PC-9 (cell line): Measurements from ENCODE around the gene GAK. TPM values are rescaled to one million over a fixed set of nuclear protein-coding genes. Genes with fewer than 3 reads are reported as not detected.

Experiments used
- BruUV-seq: library from RNA; stranded (reverse); fragments of 400-500 nt; replicated peaks from 2 replicates; lab custom pipeline; 2021; lab: Mats Ljungman, UMichigan
- CTCF ChIA-PET: fragments of 300-600 bp; sonication (Branson Sonifier 250); formaldehyde crosslinking; loops from one replicate; lab custom pipeline; 2022; ENCODE audit warnings: antibody characterized with exemption; lab: Charles Lee
- POLR2A ChIA-PET: fragments of 300-600 bp; sonication (Branson Sonifier 250); formaldehyde crosslinking; loops from one replicate; lab custom pipeline; 2022; ENCODE audit warnings: antibody characterized with exemption; ENCODE audit not compliant: unreplicated experiment; lab: Charles Lee
- DNase-seq, 2 experiments: peaks; one replicate each; pipeline versions ENCODE4 v3.0.0 to v3.0.0-alpha.2; 2015 to 2022; ENCODE audit warnings: mixed read lengths in 1 of 2
- H2AFZ ChIP-seq: fragments of 200-600 bp; sonication (generic); 2 replicates; pipeline ENCODE4 v1.8.1; 2017; ENCODE audit warnings: antibody characterized with exemption
- H3F3A ChIP-seq: fragments of 200-600 bp; sonication (generic); 2 replicates; pipeline ENCODE4 v1.8.1; 2017; ENCODE audit warnings: antibody characterized with exemption, mild to moderate bottlenecking, low read depth; ENCODE audit not compliant: insufficient read depth
- H3K27ac ChIP-seq: fragments of 200-600 bp; sonication (generic); 2 replicates; pipeline ENCODE4 v1.6.1; 2016; ENCODE audit warnings: mixed run types
- H3K27me3 ChIP-seq: fragments of 200-600 bp; sonication (generic); 2 replicates; pipeline ENCODE4 v1.6.1; 2016; ENCODE audit warnings: low read depth, mixed run types; ENCODE audit not compliant: insufficient read depth
- H3K36me3 ChIP-seq: fragments of 200-600 bp; sonication (generic); 2 replicates; pipeline ENCODE4 v1.6.1; 2016; ENCODE audit warnings: low read depth, mixed run types
- H3K4me1 ChIP-seq: fragments of 200-600 bp; sonication (generic); replicated peaks from 2 replicates; pipeline ENCODE4 v1.6.1; 2016; ENCODE audit warnings: mixed run types; ENCODE audit not compliant: insufficient read depth
- H3K4me2 ChIP-seq: fragments of 200-600 bp; sonication (generic); 2 replicates; pipeline ENCODE4 v1.6.1; 2017; ENCODE audit warnings: mixed run types
- H3K4me3 ChIP-seq: fragments of 200-600 bp; sonication (generic); 2 replicates; pipeline ENCODE4 v1.6.1; 2016; ENCODE audit warnings: mixed run types
- H3K79me2 ChIP-seq: fragments of 200-600 bp; sonication (generic); 2 replicates; pipeline ENCODE4 v1.6.1; 2017; ENCODE audit warnings: low read depth, mixed run types
- H3K9me2 ChIP-seq: fragments of 200-600 bp; sonication (generic); 2 replicates; pipeline ENCODE4 v1.8.1; 2017; ENCODE audit warnings: mild to moderate bottlenecking; ENCODE audit not compliant: insufficient read depth
- H3K9me3 ChIP-seq: fragments of 200-600 bp; sonication (generic); 2 replicates; pipeline ENCODE4 v1.8.1; 2016; ENCODE audit warnings: low read depth; ENCODE audit not compliant: insufficient read depth
- H4K20me1 ChIP-seq: fragments of 200-600 bp; sonication (generic); 2 replicates; pipeline ENCODE4 v1.8.1; 2017; ENCODE audit not compliant: insufficient read depth
- EZH2 ChIP-seq: fragments of 200-600 bp; sonication (generic); IDR thresholded peaks from 2 replicates; pipeline ENCODE4 v1.8.0; 2017; ENCODE audit warnings: antibody characterized with exemption, low read depth
- intact Hi-C: fragments of 100-400 bp; cut with micrococcal nuclease; formaldehyde crosslinking; loops from one replicate; pipeline ENCODE4 v1.10.0; 2022; ENCODE audit not compliant: unreplicated experiment
- total RNA-seq: library from RNA; stranded (reverse); gene quantifications from 2 replicates; pipeline ENCODE4 v1.2.3, GENCODE V29; 2021
- TF ChIP-seq, protein P1 (sequence below): fragments of 200-600 bp; sonication (generic); conservative IDR thresholded peaks from 2 replicates; pipeline ENCODE4 v1.6.1; 2017; ENCODE audit warnings: mixed run types, antibody characterized with exemption, mild to moderate bottlenecking, moderate library complexity

GAK gene
- total RNA-seq, 1 experiment from 2014 or later, result 114 TPM

DNA sequence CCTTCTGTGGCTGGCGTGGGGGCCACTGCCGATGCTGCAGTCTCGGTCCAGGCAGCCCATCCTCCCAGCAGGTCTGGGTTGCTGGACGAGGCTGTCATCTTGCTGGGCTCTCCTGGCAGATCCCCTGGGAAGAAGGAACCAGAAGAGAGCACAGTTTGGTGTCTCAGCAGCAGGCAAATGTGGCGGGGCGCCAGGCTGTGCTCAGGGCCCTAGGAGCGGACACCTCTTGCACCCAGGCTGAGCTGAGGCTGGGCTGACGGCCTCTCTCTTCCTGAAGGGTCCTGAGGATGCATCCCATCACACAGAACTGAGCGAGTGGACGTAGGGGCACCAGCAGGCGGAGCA is 67.0 kb downstream of the GAK start:
- H3K36me3 ChIP-seq, result peaks cover 8% of the 10 kb centered on the region; the same call in 1 of the 2 replicates
- no peaks in the 10 kb centered on the region for H3K4me1 ChIP-seq
- H3K27ac ChIP-seq, result no peak overlapping the region
- POLR2A ChIA-PET, result no interaction called here
- no peak for DNase-seq
- no peak overlapping the region for H3K4me2 ChIP-seq
- intact Hi-C loops, result no loop called here
- no peaks in the 10 kb centered on the region for H3K9me2 ChIP-seq
- H3K4me3 ChIP-seq, result no peak overlapping the region
- no peak overlapping the region for H2AFZ ChIP-seq
- H3F3A ChIP-seq, result peaks cover 5% of the 10 kb centered on the region; the same call in 1 of the 2 replicates
- BruUV-seq, result no TSS peak
- CTCF ChIA-PET, result no interaction called here
- H3K79me2 ChIP-seq, result no peaks in the 10 kb centered on the region
- H3K27me3 ChIP-seq, result no peaks in the 10 kb centered on the region
- TF ChIP-seq, protein P1, sequence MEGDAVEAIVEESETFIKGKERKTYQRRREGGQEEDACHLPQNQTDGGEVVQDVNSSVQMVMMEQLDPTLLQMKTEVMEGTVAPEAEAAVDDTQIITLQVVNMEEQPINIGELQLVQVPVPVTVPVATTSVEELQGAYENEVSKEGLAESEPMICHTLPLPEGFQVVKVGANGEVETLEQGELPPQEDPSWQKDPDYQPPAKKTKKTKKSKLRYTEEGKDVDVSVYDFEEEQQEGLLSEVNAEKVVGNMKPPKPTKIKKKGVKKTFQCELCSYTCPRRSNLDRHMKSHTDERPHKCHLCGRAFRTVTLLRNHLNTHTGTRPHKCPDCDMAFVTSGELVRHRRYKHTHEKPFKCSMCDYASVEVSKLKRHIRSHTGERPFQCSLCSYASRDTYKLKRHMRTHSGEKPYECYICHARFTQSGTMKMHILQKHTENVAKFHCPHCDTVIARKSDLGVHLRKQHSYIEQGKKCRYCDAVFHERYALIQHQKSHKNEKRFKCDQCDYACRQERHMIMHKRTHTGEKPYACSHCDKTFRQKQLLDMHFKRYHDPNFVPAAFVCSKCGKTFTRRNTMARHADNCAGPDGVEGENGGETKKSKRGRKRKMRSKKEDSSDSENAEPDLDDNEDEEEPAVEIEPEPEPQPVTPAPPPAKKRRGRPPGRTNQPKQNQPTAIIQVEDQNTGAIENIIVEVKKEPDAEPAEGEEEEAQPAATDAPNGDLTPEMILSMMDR, result no peak
- TF ChIP-seq EZH2, result no peak
- no peaks in the 10 kb centered on the region for H3K9me3 ChIP-seq
- H4K20me1 ChIP-seq, result no peaks in the 10 kb centered on the region; the same call in 1 of the 2 replicates

DNA sequence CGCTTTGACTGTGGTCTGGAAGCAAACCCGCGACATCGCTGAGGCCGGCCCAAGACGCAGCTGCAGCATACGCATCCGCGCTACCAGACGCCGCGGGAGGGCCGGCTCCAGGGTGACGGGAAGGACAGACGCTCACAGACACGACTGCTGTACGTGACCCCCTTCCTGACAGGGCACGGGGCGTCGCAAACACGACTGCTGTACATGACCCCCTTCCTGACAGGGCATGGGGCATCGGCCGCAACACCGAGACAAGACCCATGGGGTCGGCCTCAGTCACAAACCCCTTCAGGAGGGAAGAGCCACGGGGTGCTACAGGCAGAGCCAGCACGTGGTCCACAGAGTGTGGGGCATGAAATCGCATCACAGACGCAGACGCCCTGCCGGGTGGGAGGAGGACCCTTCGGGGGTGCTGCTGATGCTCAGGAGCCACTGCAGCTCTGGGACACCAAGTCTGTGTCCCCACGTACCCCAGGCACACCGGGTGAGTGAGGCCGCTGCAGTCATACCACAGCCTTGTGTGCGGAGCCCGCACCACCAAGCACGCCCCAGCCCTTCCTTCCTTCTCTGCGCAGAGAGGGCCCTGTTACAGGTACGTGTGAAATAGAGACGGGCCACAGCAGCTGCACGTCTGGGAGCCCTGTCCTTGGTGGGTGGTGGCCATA is 67.5 kb downstream of the GAK start:
- Histone ChIP-seq H3K79me2 (no peaks in the 10 kb centered on the region), H3K9me2 (no peaks in the 10 kb centered on the region), H3K4me1 (no peaks in the 10 kb centered on the region), H3F3A (0 out of 2 replicates have a peak, but pooled peaks cover under 1% of the 10 kb centered on the region), H3K9me3 (no peaks in the 10 kb centered on the region), H3K36me3 (peaks cover 8% of the 10 kb centered on the region; the same call in 1 of the 2 replicates), H3K4me3 (no peak overlapping the region), H2AFZ (no peak overlapping the region), H3K4me2 (no peak overlapping the region), H4K20me1 (no peaks in the 10 kb centered on the region; the same call in 1 of the 2 replicates), H3K27ac (no peak overlapping the region), H3K27me3 (no peaks in the 10 kb centered on the region)
- TF ChIP-seq, protein P1, result no peak
- TF ChIP-seq EZH2, result no peak
- no peak for DNase-seq
- no TSS peak for BruUV-seq
- POLR2A ChIA-PET, result no interaction called here
- intact Hi-C loops, result no loop called here
- CTCF ChIA-PET, result no interaction called here

DNA sequence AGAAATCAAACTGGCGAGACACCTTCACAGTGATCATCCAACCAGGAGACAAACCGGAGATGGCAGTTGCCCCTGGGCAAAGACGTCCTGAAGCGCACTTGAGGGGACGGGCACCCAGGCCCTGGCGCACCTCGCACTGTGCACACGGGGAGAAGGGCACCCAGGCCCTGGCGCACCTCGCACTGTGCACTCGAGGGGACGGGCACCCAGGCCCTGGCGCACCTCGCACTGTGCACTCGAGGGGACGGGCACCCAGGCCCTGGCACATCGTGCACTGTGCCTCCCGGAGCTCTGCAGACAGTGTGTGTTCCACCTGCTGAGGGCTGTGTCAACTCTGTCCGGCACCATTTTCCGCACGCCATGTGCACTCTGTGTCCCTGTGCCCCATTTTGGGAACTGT is 71.6 kb downstream of the GAK start:
- no peaks in the 10 kb centered on the region for H3K4me1 ChIP-seq
- no peak overlapping the region for H3K4me3 ChIP-seq
- H2AFZ ChIP-seq, result no peak overlapping the region
- CTCF ChIA-PET, result no interaction called here
- TF ChIP-seq EZH2, result no peak
- TF ChIP-seq, protein P1, result no peak
- POLR2A ChIA-PET, result no interaction called here
- peaks cover 8% of the 10 kb centered on the region; the same call in 1 of the 2 replicates for H3K36me3 ChIP-seq
- no peaks in the 10 kb centered on the region for H3K9me3 ChIP-seq
- no peak for DNase-seq
- H3K4me2 ChIP-seq, result no peak overlapping the region
- no peaks in the 10 kb centered on the region for H3K79me2 ChIP-seq
- no peaks in the 10 kb centered on the region for H3F3A ChIP-seq
- H3K27me3 ChIP-seq, result no peaks in the 10 kb centered on the region
- no peaks in the 10 kb centered on the region; the same call in 1 of the 2 replicates for H4K20me1 ChIP-seq
- H3K9me2 ChIP-seq, result no peaks in the 10 kb centered on the region
- BruUV-seq, result no TSS peak
- H3K27ac ChIP-seq, result no peak overlapping the region
- intact Hi-C loops, result no loop called here
